Measurements from ENCODE around the gene FREM1. TPM values are rescaled to one million over a fixed set of nuclear protein-coding genes. Genes with fewer than 3 reads are reported as not detected.

The FREM1 gene
- total RNA-seq, 1 donor from 2014 or later: 2.7 TPM

GRCh38 chr9:14814249-14814628, 96.0 kb downstream of the FREM1 start:
- Histone ChIP-seq H3K4me1 (no peaks in the 10 kb centered on the region), H3K36me3 (no peaks in the 10 kb centered on the region), H3K9me3 (no peaks in the 10 kb centered on the region), H3K27me3 (no peaks in the 10 kb centered on the region), H3K4me3 (no peak overlapping the region), H3K27ac (no peak overlapping the region)
- no peak for TF ChIP-seq POLR2A (IDR thresholded peaks at IDR 0.05)
- DNase-seq (ENCODE audit: extremely low spot score in 2 of 2): no peak
- intact Hi-C loops (cut with DNase I): no loop called here

- H3K27ac ChIP-seq: no peak overlapping the region
- intact Hi-C loops (cut with DNase I): no loop called here
Observed at GRCh38 chr9:14813336-14814248, 96.6 kb downstream of the FREM1 start.

GRCh38 chr9:14812806-14813205, 97.4 kb downstream of the FREM1 start:
- TF ChIP-seq POLR2A (IDR thresholded peaks at IDR 0.05): no peak
- no peak for TF ChIP-seq POLR2AphosphoS5 (IDR thresholded peaks at IDR 0.05; ENCODE audit: insufficient read depth in 1 of 2, low read depth in 1 of 2)
- no peak for TF ChIP-seq CTCF (IDR thresholded peaks at IDR 0.05)
- H3K36me3 ChIP-seq: no peaks in the 10 kb centered on the region

More at GRCh38 chr9:14813336-14814248, 96.6 kb downstream of the FREM1 start:
- Histone ChIP-seq H3K36me3 (no peaks in the 10 kb centered on the region), H3K27me3 (no peaks in the 10 kb centered on the region), H3K4me3 (no peak overlapping the region), H3K4me1 (no peaks in the 10 kb centered on the region), H3K9me3 (no peaks in the 10 kb centered on the region)
- no peak for DNase-seq (ENCODE audit: extremely low spot score in 2 of 2)
- TF ChIP-seq POLR2A (IDR thresholded peaks at IDR 0.05): no peak
- TF ChIP-seq CTCF (IDR thresholded peaks at IDR 0.05): no peak
- TF ChIP-seq POLR2AphosphoS5 (IDR thresholded peaks at IDR 0.05; ENCODE audit: insufficient read depth in 1 of 2, low read depth in 1 of 2): no peak

GRCh38 chr9:14811844-14812243, 98.4 kb downstream of the FREM1 start:
- TF ChIP-seq CTCF (IDR thresholded peaks at IDR 0.05): no peak
- no peak for TF ChIP-seq POLR2AphosphoS5 (IDR thresholded peaks at IDR 0.05; ENCODE audit: insufficient read depth in 1 of 2, low read depth in 1 of 2)
- no peak for TF ChIP-seq POLR2A (IDR thresholded peaks at IDR 0.05)
- intact Hi-C loops (cut with DNase I): no loop called here
- H3K27ac ChIP-seq: no peak overlapping the region
- no peaks in the 10 kb centered on the region for H3K27me3 ChIP-seq
- no peak overlapping the region for H3K4me3 ChIP-seq
- no peaks in the 10 kb centered on the region for H3K9me3 ChIP-seq
- no peaks in the 10 kb centered on the region for H3K4me1 ChIP-seq
- DNase-seq (ENCODE audit: extremely low spot score in 2 of 2): no peak
- no peaks in the 10 kb centered on the region for H3K36me3 ChIP-seq

More at GRCh38 chr9:14812806-14813205, 97.4 kb downstream of the FREM1 start:
- intact Hi-C loops (cut with DNase I): no loop called here
- H3K4me3 ChIP-seq: no peak overlapping the region
- H3K27ac ChIP-seq: no peak overlapping the region
- H3K27me3 ChIP-seq: no peaks in the 10 kb centered on the region
- no peaks in the 10 kb centered on the region for H3K4me1 ChIP-seq
- no peaks in the 10 kb centered on the region for H3K9me3 ChIP-seq
- DNase-seq (ENCODE audit: extremely low spot score in 2 of 2): no peak

- H3K4me1 ChIP-seq: no peaks in the 10 kb centered on the region
- TF ChIP-seq CTCF (IDR thresholded peaks at IDR 0.05): no peak
- TF ChIP-seq POLR2A (IDR thresholded peaks at IDR 0.05): no peak
- no peak for TF ChIP-seq POLR2AphosphoS5 (IDR thresholded peaks at IDR 0.05; ENCODE audit: insufficient read depth in 1 of 2, low read depth in 1 of 2)
- no peaks in the 10 kb centered on the region for H3K27me3 ChIP-seq
- no peaks in the 10 kb centered on the region for H3K9me3 ChIP-seq
- H3K36me3 ChIP-seq: no peaks in the 10 kb centered on the region
- no peak overlapping the region for H3K4me3 ChIP-seq
- intact Hi-C loops (cut with DNase I): no loop called here
- no peak for DNase-seq (ENCODE audit: extremely low spot score in 2 of 2)
- H3K27ac ChIP-seq: no peak overlapping the region
Observed at GRCh38 chr9:14806941-14807520, 103.2 kb downstream of the FREM1 start.
